Activated naive CD4-positive, alpha-beta T cell treated with anti-CD3 and anti-CD28 coated beads for 36 hours (primary cell): Measurements from ENCODE around the gene NHS. TPM values are rescaled to one million over a fixed set of nuclear protein-coding genes. Genes with fewer than 3 reads are reported as not detected.

Experiments used
- CTCF ChIA-PET: fragments of 350-600 bp; sonication (Branson Sonifier 250); formaldehyde crosslinking; loops from one replicate; lab custom pipeline; 2021; ENCODE audit warnings: antibody characterized with exemption; lab: Charles Lee
- DNase-seq: peaks from one replicate; pipeline ENCODE4 v3.0.0-alpha.2; 2020
- H3K27ac Mint-ChIP-seq: one replicate; pipeline ENCODE4 v1.8.0; 2021; ENCODE audit warnings: mild to moderate bottlenecking, mixed read lengths
- H3K27me3 Mint-ChIP-seq: one replicate; pipeline ENCODE4 v1.8.0; 2021; ENCODE audit warnings: low read depth, mixed read lengths
- H3K36me3 Mint-ChIP-seq: one replicate; pipeline ENCODE4 v1.8.0; 2021; ENCODE audit warnings: low read depth, mixed read lengths
- H3K4me1 Mint-ChIP-seq: one replicate; pipeline ENCODE4 v1.8.0; 2021; ENCODE audit warnings: low read depth, mixed read lengths
- H3K4me3 Mint-ChIP-seq: one replicate; pipeline ENCODE4 v1.8.0; 2021; ENCODE audit warnings: mild to moderate bottlenecking, moderate library complexity, mixed read lengths
- H3K9me3 Mint-ChIP-seq: one replicate; pipeline ENCODE4 v1.8.0; 2021; ENCODE audit warnings: mixed read lengths
- intact Hi-C: fragments of 100-400 bp; cut with micrococcal nuclease; formaldehyde crosslinking; loops from one replicate; pipeline ENCODE4 v1.15.1; 2023
- total RNA-seq, 2 experiments: library from RNA; stranded (reverse); gene quantifications; one replicate each; pipeline ENCODE4 v1.2.3, GENCODE V29; 2021

Gene NHS
- total RNA-seq, 2 experiments from 2014 or later: 7.8 to 8.9 TPM

DNA sequence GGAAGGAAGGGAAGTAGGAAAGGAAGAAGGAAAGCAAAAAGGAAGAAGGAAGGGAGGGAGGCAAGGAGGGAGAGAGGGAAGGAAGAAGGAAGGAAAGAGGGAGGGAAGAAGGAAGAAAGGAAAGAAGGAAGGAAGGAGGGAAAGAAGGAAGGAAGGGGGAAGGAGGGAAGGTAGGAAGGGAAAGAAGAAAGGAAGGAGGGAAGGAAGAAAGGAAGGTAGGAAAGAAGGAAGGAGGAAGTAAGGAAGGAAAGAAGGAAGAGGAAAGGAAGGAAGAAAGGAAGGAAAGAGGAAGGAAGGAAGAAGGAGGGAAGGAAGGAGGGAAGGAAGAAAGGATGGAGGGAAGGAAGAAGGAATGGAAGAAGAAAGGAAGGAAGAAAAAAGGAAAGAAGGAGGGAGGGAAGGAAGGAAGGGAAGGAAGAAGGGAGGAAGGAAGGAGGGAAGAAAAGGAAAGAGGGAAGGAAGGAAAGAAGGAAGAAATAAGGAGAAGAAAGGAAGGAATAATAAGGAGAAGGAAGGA, 343.7 kb downstream of the NHS start:
- CTCF ChIA-PET: no interaction called here
- H3K36me3 Mint-ChIP-seq: peaks cover 2% of the 10 kb centered on the region

DNA sequence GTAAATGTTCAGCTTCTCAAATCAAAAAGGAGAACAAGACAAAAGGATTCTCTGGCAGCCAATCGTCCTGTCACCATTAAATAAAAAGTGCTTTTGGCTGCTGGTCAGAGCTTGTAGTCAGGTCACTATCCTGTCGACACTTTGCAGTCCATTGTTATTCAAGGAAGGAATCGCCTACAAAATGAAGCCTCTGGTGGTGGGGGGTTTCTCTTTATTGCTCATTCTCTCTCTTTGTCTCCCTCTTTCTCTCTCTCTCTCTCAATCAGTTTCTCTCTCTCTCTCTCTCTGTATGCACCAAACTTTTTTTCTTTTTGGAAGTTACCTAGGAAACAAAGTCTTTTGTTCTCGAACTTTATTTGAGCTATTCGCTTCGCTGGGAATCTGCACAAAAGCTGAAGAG, 344.7 kb downstream of the NHS start:
- no peaks in the 10 kb centered on the region for H3K9me3 Mint-ChIP-seq
- H3K4me1 Mint-ChIP-seq: no peaks in the 10 kb centered on the region
- CTCF ChIA-PET: no interaction called here
- H3K36me3 Mint-ChIP-seq: peaks cover 2% of the 10 kb centered on the region
- H3K27me3 Mint-ChIP-seq: no peaks in the 10 kb centered on the region
- intact Hi-C loops: no loop called here
- H3K4me3 Mint-ChIP-seq: no peak overlapping the region
- DNase-seq: no peak
- H3K27ac Mint-ChIP-seq: no peak overlapping the region

More for the DNA sequence above, 343.7 kb downstream of the NHS start:
- no peak overlapping the region for H3K27ac Mint-ChIP-seq
- no peaks in the 10 kb centered on the region for H3K9me3 Mint-ChIP-seq
- H3K4me3 Mint-ChIP-seq: no peak overlapping the region
- H3K4me1 Mint-ChIP-seq: no peaks in the 10 kb centered on the region
- no peaks in the 10 kb centered on the region for H3K27me3 Mint-ChIP-seq
- intact Hi-C loops: no loop called here
- no peak for DNase-seq

- no peak for DNase-seq
- Mint-ChIP-seq H3K36me3 (peaks cover 2% of the 10 kb centered on the region), H3K9me3 (no peaks in the 10 kb centered on the region), H3K27ac (no peak overlapping the region), H3K4me1 (no peaks in the 10 kb centered on the region), H3K4me3 (no peak overlapping the region), H3K27me3 (no peaks in the 10 kb centered on the region)
- CTCF ChIA-PET: no interaction called here
- intact Hi-C loops: no loop called here
Observed at GRCh38 chrX:17721715-17722114, 346.7 kb downstream of the NHS start.

DNA sequence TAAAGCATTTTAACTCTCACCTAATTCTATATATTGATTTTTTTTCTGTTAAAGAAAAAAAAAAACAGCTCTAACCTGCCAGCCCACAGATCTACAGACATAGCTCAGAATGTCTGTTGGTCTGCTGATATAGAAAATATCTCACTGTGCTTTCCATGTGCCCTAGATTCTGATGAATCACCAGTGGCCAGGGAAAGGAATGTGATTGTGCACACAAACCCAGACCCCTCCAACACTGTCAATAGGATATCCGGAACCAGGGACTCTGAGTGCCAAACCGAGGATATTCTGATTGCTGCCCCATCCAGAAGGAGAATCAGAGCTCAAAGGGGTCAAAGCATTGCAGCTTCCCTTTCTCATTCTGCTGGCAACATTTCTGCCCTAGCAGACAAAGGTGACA, 350.2 kb downstream of the NHS start:
- intact Hi-C loops: no loop called here
- Mint-ChIP-seq H3K36me3 (peaks cover 2% of the 10 kb centered on the region), H3K4me3 (no peak overlapping the region), H3K4me1 (no peaks in the 10 kb centered on the region), H3K27me3 (no peaks in the 10 kb centered on the region), H3K27ac (no peak overlapping the region), H3K9me3 (no peaks in the 10 kb centered on the region)
- no peak for DNase-seq
- CTCF ChIA-PET: no interaction called here

- H3K4me1 Mint-ChIP-seq: no peaks in the 10 kb centered on the region
- no peak overlapping the region for H3K27ac Mint-ChIP-seq
- no peak for DNase-seq
- H3K27me3 Mint-ChIP-seq: no peaks in the 10 kb centered on the region
- intact Hi-C loops: loop anchor here (10.0 kb wide), 2 partner anchors 943 to 1017 kb away; partner anchors contain the start of genes CTPS2, RS1 and SYAP1
- H3K9me3 Mint-ChIP-seq: no peaks in the 10 kb centered on the region
- CTCF ChIA-PET: no interaction called here
- H3K36me3 Mint-ChIP-seq: no peaks in the 10 kb centered on the region
- H3K4me3 Mint-ChIP-seq: no peak overlapping the region
Observed at GRCh38 chrX:17732138-17732783, 357.3 kb downstream of the NHS start.

DNA sequence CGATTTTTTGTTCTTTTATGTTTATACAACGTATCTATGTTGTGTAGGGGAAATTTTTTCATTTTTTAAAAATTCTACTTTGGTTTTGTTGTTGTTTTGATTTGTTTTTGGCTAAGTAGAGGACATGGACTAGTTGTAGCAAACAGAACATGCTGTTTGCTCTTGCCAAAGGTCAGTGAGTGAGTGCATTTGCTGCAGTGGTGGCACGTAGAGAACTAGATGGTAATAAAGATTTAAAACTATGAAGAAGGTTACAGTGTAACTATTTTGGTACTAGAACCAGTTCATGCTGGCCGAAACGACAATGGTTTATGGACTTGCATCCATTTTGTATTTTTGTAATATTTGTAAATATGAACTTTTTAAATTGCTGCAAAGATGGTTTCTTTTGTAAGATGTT, 360.4 kb downstream of the NHS start:
- no peaks in the 10 kb centered on the region for H3K27me3 Mint-ChIP-seq
- CTCF ChIA-PET: no interaction called here
- intact Hi-C loops: loop anchor here (5.0 to 10.0 kb wide), 5 partner anchors 252 to 1253 kb away; partner anchors contain the start of genes CTPS2, RS1 and SYAP1
- no peak overlapping the region for H3K4me3 Mint-ChIP-seq
- H3K27ac Mint-ChIP-seq: no peak overlapping the region
- no peak for DNase-seq
- peaks cover 15% of the 10 kb centered on the region for H3K4me1 Mint-ChIP-seq
- no peaks in the 10 kb centered on the region for H3K36me3 Mint-ChIP-seq
- no peaks in the 10 kb centered on the region for H3K9me3 Mint-ChIP-seq

DNA sequence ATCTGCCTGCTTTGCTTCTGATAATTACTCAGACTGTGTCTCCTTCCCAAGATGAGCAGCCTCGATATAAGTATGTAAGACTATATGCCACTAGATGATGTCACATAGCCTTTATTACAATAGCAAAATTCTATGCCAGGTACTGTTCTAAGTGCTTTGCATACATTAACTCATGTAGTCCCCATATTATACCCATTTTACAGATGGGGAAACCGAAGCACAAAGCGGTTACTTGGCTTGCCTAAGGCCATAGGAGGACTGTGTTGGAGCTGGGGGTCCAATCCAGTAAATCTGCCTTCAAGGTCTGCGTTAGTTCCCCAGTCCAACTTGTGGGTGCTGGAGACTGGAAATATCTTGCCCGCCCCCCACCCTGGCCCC, 361.5 kb downstream of the NHS start:
- no peaks in the 10 kb centered on the region for H3K9me3 Mint-ChIP-seq
- no peaks in the 10 kb centered on the region for H3K36me3 Mint-ChIP-seq
- H3K4me1 Mint-ChIP-seq: peaks cover 22% of the 10 kb centered on the region
- intact Hi-C loops: loop anchor here (2.0 to 10.0 kb wide), 6 partner anchors 36 to 1254 kb away; partner anchors contain the start of genes CTPS2, RS1 and SYAP1
- peak overlapping the region; percentile 84 for H3K4me3 Mint-ChIP-seq
- H3K27me3 Mint-ChIP-seq: no peaks in the 10 kb centered on the region
- CTCF ChIA-PET: interaction anchor here (1.0 kb wide), 1 partner anchor 201 kb away, joined by 3 read pairs; no protein-coding TSS in a partner anchor
- H3K27ac Mint-ChIP-seq: peak overlapping the region; percentile 81
- DNase-seq: no peak

DNA sequence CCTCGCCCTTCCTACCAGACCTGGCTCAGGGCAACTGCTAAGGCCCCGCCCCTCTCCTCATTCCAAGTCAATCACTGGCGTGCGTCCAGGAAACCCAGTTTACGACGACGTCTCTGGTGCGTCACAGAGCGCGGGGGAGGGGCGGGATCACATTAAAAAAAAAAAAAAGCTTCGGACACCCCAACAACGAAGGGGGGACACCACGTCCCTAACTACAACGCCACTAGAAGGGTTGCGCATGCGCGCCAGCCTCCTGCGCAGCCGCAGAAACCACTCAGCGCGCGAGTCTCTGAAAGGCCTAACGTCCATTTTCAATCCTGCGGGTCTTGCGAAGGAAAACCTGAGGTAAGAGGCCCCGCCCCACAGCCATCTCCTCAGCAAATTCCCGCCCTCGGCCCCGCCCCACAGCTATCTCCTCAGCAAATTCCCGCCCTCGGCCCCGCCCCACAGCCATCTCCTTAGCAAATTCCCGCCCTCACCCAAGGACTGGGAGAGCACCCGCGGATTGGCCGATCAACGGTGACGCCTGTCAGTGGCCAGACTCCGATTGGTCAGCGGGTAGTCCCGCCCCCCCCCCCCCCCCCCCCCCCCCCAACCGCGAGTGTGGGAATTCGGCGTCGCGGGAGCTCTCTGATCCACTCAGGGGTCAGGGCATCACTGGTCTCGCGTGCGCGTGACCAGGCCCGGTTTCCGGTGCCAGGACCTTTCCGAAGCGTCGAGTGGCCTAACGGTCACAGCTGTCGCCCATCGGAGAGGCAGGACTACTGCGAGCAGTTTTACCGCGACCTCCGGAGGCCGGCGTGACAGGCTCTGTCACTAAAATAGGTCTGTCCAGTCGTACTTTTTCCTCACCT, 362.1 kb downstream of the NHS start, which contains the start of gene SCML1:
SCML1 (plus strand) TSS at position 638 of the 854 bp plus-strand sequence. CDS start 6,694 bp downstream, outside the sequence.
- H3K9me3 Mint-ChIP-seq: no peaks in the 10 kb centered on the region
- CTCF ChIA-PET: interaction anchor here (1.0 to 1.2 kb wide), 2 partner anchors 12 to 201 kb away, joined by 3 to 4 read pairs; no protein-coding TSS in a partner anchor
- H3K36me3 Mint-ChIP-seq: no peaks in the 10 kb centered on the region
- DNase-seq: peak; percentile 95
- no peaks in the 10 kb centered on the region for H3K27me3 Mint-ChIP-seq
- H3K4me1 Mint-ChIP-seq: peaks cover 26% of the 10 kb centered on the region
- peak within 1 kb of the TSS; percentile 88 for H3K27ac Mint-ChIP-seq
- H3K4me3 Mint-ChIP-seq: peak within 1 kb of the TSS; percentile 84
- intact Hi-C loops: loop anchor here (1.0 to 10.0 kb wide), 7 partner anchors 36 to 1255 kb away; partner anchors contain the start of genes CTPS2, RS1, SCML2 and SYAP1

DNA sequence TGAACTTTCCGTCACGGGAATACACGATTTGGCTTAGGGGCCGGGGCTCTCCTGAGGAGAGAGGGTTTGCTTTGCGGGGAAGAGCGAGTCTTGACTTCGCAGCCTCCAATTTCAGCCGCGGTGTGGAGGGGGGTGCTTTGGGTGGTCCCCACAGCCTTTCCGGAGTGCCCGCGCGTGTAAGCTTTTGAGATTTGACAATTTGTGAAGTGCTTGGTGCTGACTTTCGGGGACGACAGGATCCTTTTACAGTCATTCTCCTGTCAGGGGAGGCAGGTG, 362.6 kb downstream of the NHS start:
- Mint-ChIP-seq H3K27ac (peak overlapping the region; percentile 88), H3K9me3 (no peaks in the 10 kb centered on the region), H3K4me3 (peak overlapping the region; percentile 84), H3K4me1 (peaks cover 32% of the 10 kb centered on the region), H3K27me3 (no peaks in the 10 kb centered on the region), H3K36me3 (no peaks in the 10 kb centered on the region)
- no peak for DNase-seq
- intact Hi-C loops: loop anchor here (1.0 to 10.0 kb wide), 7 partner anchors 35 to 1255 kb away; partner anchors contain the start of genes CTPS2, RS1, SCML2 and SYAP1
- CTCF ChIA-PET: interaction anchor here (0.7 to 1.2 kb wide), 2 partner anchors 12 to 43 kb away, joined by 3 to 4 read pairs; no protein-coding TSS in a partner anchor

DNA sequence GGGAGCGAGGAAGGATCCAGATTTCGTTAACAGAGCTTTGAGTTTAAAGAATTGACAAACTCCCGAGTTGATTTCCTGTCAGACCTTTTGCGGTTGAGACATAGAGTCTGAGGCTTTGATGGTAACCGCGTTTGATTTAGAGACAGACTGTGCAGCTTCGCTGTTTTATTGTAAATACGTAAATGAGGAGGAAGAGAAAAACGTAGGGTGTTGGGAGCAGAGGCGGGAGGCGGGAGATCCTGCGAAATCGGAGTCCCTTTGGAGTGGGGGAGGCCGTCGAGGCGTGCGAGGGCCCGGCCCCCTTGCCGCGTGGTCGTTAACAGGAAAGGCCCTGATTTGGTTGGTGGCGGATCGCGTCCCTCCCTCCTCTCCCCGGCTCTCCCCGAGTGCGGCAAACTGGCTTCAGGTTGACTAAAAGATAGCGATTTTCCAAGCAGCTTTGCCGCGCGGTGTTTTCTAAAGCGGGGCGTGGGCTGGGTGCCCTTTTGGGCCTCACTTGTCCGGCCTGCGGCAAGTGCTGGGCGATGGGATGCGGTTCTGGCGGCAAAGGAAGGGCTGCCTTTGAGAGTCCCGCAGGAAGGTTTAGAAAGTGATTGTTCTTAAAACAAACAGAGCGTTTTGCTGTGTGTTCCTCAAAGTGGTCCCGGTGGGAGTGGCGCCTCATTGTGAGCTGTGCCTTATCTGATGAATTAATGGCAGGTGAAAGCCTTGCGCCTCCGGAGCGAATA, 363.1 kb downstream of the NHS start:
- intact Hi-C loops: loop anchor here (1.0 to 10.0 kb wide), 13 partner anchors 35 to 1605 kb away; partner anchors contain the start of genes CTPS2, PDHA1, RAI2 and RS1
- Mint-ChIP-seq H3K4me3 (peak overlapping the region; percentile 84), H3K27ac (peak overlapping the region; percentile 88), H3K27me3 (no peaks in the 10 kb centered on the region), H3K9me3 (no peaks in the 10 kb centered on the region), H3K36me3 (no peaks in the 10 kb centered on the region), H3K4me1 (peaks cover 36% of the 10 kb centered on the region)
- CTCF ChIA-PET: interaction anchor here (0.7 to 1.2 kb wide), 2 partner anchors 11 to 43 kb away, joined by 3 to 4 read pairs; no protein-coding TSS in a partner anchor
- DNase-seq: peak; percentile 62

DNA sequence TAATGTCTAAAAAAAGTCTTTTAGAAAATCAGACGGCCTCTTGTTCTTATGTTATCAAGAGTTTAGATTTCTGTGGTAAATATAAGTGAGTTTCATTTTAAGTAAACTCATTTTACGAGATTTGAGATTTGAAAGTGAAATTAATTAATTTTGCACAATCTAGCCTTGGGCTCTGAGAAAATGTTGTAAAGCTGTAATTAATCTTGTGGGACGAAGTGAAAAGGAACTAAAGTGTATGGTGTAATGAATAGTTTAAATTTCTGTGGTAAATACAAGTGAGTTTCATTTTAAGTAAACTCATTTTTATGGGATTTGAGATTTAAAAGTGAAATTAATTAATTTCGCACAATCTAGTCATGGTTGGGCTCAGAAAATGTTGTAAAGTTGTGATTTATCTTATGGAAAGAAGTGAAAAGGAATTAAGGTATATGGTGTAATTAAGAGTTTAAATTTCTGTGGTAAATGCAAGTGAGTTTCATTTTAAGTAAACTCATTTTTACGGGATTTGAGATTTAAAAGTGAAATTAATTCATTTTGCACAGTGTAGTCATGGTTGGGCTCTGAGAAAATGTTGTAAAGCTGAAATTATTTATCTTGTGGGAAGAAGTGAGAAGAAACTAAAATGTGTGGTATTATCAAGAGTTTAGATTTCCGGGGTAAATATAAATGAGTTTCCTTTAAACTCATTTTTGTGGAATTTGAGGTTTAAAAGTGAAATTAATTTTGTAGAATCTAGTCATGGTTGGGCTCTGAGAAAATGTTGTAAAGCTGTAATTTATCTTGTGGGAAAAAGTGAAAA, 363.9 kb downstream of the NHS start:
- peak overlapping the region; percentile 84 for H3K4me3 Mint-ChIP-seq
- DNase-seq: no peak
- intact Hi-C loops: loop anchor here (1.0 to 10.0 kb wide), 12 partner anchors 84 to 1604 kb away; partner anchors contain the start of genes CTPS2, PDHA1, RAI2 and RS1
- peaks cover 40% of the 10 kb centered on the region for H3K4me1 Mint-ChIP-seq
- no peaks in the 10 kb centered on the region for H3K27me3 Mint-ChIP-seq
- CTCF ChIA-PET: interaction anchor here (0.7 kb wide), 1 partner anchor 73 kb away, joined by 3 read pairs; no protein-coding TSS in a partner anchor
- no peaks in the 10 kb centered on the region for H3K9me3 Mint-ChIP-seq
- no peaks in the 10 kb centered on the region for H3K36me3 Mint-ChIP-seq
- peak overlapping the region; percentile 88 for H3K27ac Mint-ChIP-seq
